CD14-positive monocyte (primary cell): ENCODE data around the gene DYSF. TPM values are rescaled to one million over a fixed set of nuclear protein-coding genes. Genes with fewer than 3 reads are reported as not detected.

Experiments
- DNase-seq, 3 donors: peaks; one replicate each; pipeline ENCODE4 v3.0.0-alpha.2; 2011 to 2022
- H2AFZ ChIP-seq: 2 replicates; pipeline ENCODE4 v1.6.0; 2012; ENCODE audit warnings: mild to moderate bottlenecking, low read depth, low read length, inconsistent platforms; ENCODE audit not compliant: insufficient read depth, poor library complexity, severe bottlenecking
- H3K27ac ChIP-seq, 2 donors: 1 replicate in 1 of 2; 2 replicates in 1 of 2; pipeline ENCODE4 v1.5.1; 2012 to 2013; ENCODE audit warnings: low read length in 2 of 2, control low read depth in 1 of 2, inconsistent platforms in 1 of 2, low read depth in 1 of 2, mild to moderate bottlenecking in 1 of 2
- H3K27me3 ChIP-seq, 2 donors: one replicate each; pipeline versions ENCODE4 v1.6.0 to v1.6.1; 2011 to 2013; ENCODE audit warnings: low read length in 2 of 2; ENCODE audit not compliant: control insufficient read depth in 2 of 2, insufficient read depth in 2 of 2
- H3K36me3 ChIP-seq, 2 donors: replicated peaks in 1 of 2; 1 replicate in 1 of 2; 2 replicates in 1 of 2; pipeline versions ENCODE4 v1.5.1 to v1.6.1; 2012 to 2013; ENCODE audit warnings: low read length in 2 of 2, control low read depth in 1 of 2, inconsistent platforms in 1 of 2, mild to moderate bottlenecking in 1 of 2; ENCODE audit not compliant: insufficient read depth in 2 of 2, control insufficient read depth in 1 of 2
- H3K4me1 ChIP-seq, 2 donors: 1 replicate in 1 of 2; 2 replicates in 1 of 2; pipeline versions ENCODE4 v1.5.1 to v1.6.1; 2012 to 2013; ENCODE audit warnings: low read length in 2 of 2, control low read depth in 1 of 2, inconsistent platforms in 1 of 2, mild to moderate bottlenecking in 1 of 2, moderate library complexity in 1 of 2; ENCODE audit not compliant: insufficient read depth in 2 of 2, control insufficient read depth in 1 of 2
- H3K4me2 ChIP-seq: replicated peaks from 2 replicates; pipeline ENCODE3; 2012; ENCODE audit warnings: low read length, moderate library complexity, mild to moderate bottlenecking; ENCODE audit not compliant: poor library complexity, severe bottlenecking; ENCODE audit errors: extremely low read depth
- H3K4me3 ChIP-seq, 3 experiments: fragments of 200-600 bp in 1 of 3; sonication (generic) in 1 of 3; replicated peaks in 1 of 3; 1 replicate in 2 of 3; 2 replicates in 1 of 3; pipeline ENCODE4 v1.5.1; 2011 to 2013; ENCODE audit warnings: low read length in 3 of 3, mild to moderate bottlenecking in 3 of 3, control low read depth in 2 of 3, low read depth in 2 of 3, inconsistent platforms in 1 of 3, moderate library complexity in 1 of 3
- H3K79me2 ChIP-seq: 2 replicates; pipeline ENCODE4 v1.6.0; 2012; ENCODE audit warnings: mild to moderate bottlenecking, control low read depth, inconsistent platforms, low read length, moderate library complexity; ENCODE audit not compliant: insufficient read depth
- H3K9ac ChIP-seq: 2 replicates; pipeline ENCODE4 v1.6.0; 2017; ENCODE audit warnings: low read length, mild to moderate bottlenecking; ENCODE audit not compliant: insufficient read depth, poor library complexity, severe bottlenecking
- H3K9me3 ChIP-seq, 2 donors: replicated peaks in 1 of 2; 1 replicate in 1 of 2; 2 replicates in 1 of 2; pipeline versions ENCODE4 v1.5.1 to v1.6.1; 2012 to 2013; ENCODE audit warnings: low read length in 2 of 2, control low read depth in 1 of 2; ENCODE audit not compliant: control insufficient read depth in 1 of 2, insufficient read depth in 1 of 2
- H4K20me1 ChIP-seq: 2 replicates; pipeline ENCODE4 v1.6.0; 2012; ENCODE audit warnings: mild to moderate bottlenecking, low read length, control low read depth, moderate library complexity; ENCODE audit not compliant: insufficient read depth
- H3K27ac Mint-ChIP-seq, 7 donors: one replicate each; pipeline ENCODE4 v1.8.0; 2020; ENCODE audit warnings: mild to moderate bottlenecking in 7 of 7, mixed read lengths in 7 of 7, moderate library complexity in 6 of 7, inconsistent platforms in 2 of 7
- H3K27me3 Mint-ChIP-seq, 3 donors: one replicate each; pipeline ENCODE4 v1.8.0; 2021 to 2022; ENCODE audit warnings: low read depth in 3 of 3, mild to moderate bottlenecking in 3 of 3, mixed read lengths in 3 of 3, moderate library complexity in 3 of 3, inconsistent platforms in 1 of 3
- H3K36me3 Mint-ChIP-seq, 2 donors: one replicate each; pipeline ENCODE4 v1.8.0; 2020; ENCODE audit warnings: mixed read lengths in 2 of 2, inconsistent platforms in 1 of 2, mild to moderate bottlenecking in 1 of 2
- H3K4me1 Mint-ChIP-seq: one replicate; pipeline ENCODE4 v1.8.0; 2020; ENCODE audit warnings: mild to moderate bottlenecking, mixed read lengths
- H3K4me3 Mint-ChIP-seq, 2 donors: one replicate each; pipeline ENCODE4 v1.8.0; 2020; ENCODE audit warnings: mild to moderate bottlenecking in 2 of 2, mixed read lengths in 2 of 2, moderate library complexity in 1 of 2
- H3K9me3 Mint-ChIP-seq, 7 donors: one replicate each; pipeline ENCODE4 v1.8.0; 2020 to 2022; ENCODE audit warnings: mixed read lengths in 7 of 7, mild to moderate bottlenecking in 6 of 7, moderate library complexity in 6 of 7, inconsistent platforms in 2 of 7
- CTCF ChIP-seq: fragments of 200-600 bp; IDR thresholded peaks from one replicate; pipeline ENCODE4 v1.8.0; 2022; ENCODE audit warnings: antibody characterized with exemption, mild to moderate bottlenecking
- WGBS: methylation state at CpG from one replicate; pipeline ENCODE4 v1.1.5; 2013; ENCODE audit warnings: missing lambda C conversion rate; ENCODE audit not compliant: insufficient coverage; 5-methylcytosine and 5-hydroxymethylcytosine counted together
- intact Hi-C, 2 donors: fragments of 100-400 bp; cut with micrococcal nuclease; formaldehyde crosslinking; loops; one replicate each; pipeline versions ENCODE4 v1.15.0 to v1.15.1; 2023
- polyA plus RNA-seq, 3 donors: library from polyadenylated mRNA; depleted of rRNA in 1 of 3; unstranded in 2 of 3; stranded (reverse) in 1 of 3; fragments of 300-500 nt in 2 of 3; fragments of >200 nt in 1 of 3; fragmentation: Illumina TruSeq in 2 of 3; gene quantifications; 1 replicate in 2 of 3; 2 replicates in 1 of 3; pipeline ENCODE4 v1.2.3, GENCODE V29; 2012 to 2021

DYSF gene
- polyA plus RNA-seq, 3 donors, result 16.1 to 72.5 (median 31.2) TPM

GRCh38 chr2:71602581-71602980, 149.2 kb downstream of the DYSF start:
- H4K20me1 ChIP-seq, result peaks cover 76% of the 10 kb centered on the region
- H3K9me3 ChIP-seq, result no peaks in the 10 kb centered on the region
- H3K27ac ChIP-seq, result no peak overlapping the region
- H3K27me3 ChIP-seq, result no peaks in the 10 kb centered on the region
- TF ChIP-seq CTCF, result no peak
- H3K27ac Mint-ChIP-seq, result no peak overlapping the region
- H3K4me1 ChIP-seq, result peaks cover 0 to 4% of the 10 kb centered on the region in 2 donors
- no peak overlapping the region for H3K9ac ChIP-seq
- 100% methylated on average over 2 of the region's 5 CpGs for whole genome bisulfite sequencing
- H2AFZ ChIP-seq, result no peak overlapping the region
- H3K4me1 Mint-ChIP-seq, result peaks cover 17% of the 10 kb centered on the region
- no peaks in the 10 kb centered on the region for H3K79me2 ChIP-seq
- no peak overlapping the region for H3K4me2 ChIP-seq
- no peaks in the 10 kb centered on the region for H3K9me3 Mint-ChIP-seq
- no peak overlapping the region for H3K4me3 ChIP-seq
- DNase-seq, result no peak
- peaks cover 3 to 6% (median 4%) of the 10 kb centered on the region in 3 donors for H3K27me3 Mint-ChIP-seq
- peaks cover 58 to 100% of the 10 kb centered on the region in 2 donors for H3K36me3 ChIP-seq
- H3K4me3 Mint-ChIP-seq, result no peak overlapping the region
- intact Hi-C loops, result no loop called here
- peaks cover 91 to 97% of the 10 kb centered on the region in 2 donors for H3K36me3 Mint-ChIP-seq

- no peak for TF ChIP-seq CTCF
- no peak overlapping the region for H2AFZ ChIP-seq
- Mint-ChIP-seq H3K4me3 (no peak overlapping the region), H3K27ac (peak overlapping the region in 1 of 7 donors; percentile 50), H3K27me3 (peaks cover 3 to 4% (median 4%) of the 10 kb centered on the region in 3 donors), H3K4me1 (peaks cover 17% of the 10 kb centered on the region), H3K36me3 (peaks cover 90 to 97% of the 10 kb centered on the region in 2 donors), H3K9me3 (no peaks in the 10 kb centered on the region)
- intact Hi-C loops, result no loop called here
- no peak overlapping the region for H3K27ac ChIP-seq
- no peak overlapping the region for H3K4me3 ChIP-seq
- no peaks in the 10 kb centered on the region for H3K27me3 ChIP-seq
- H3K9me3 ChIP-seq, result no peaks in the 10 kb centered on the region
- WGBS, result 29% methylated on average over 5 of the region's 13 CpGs
- peaks cover 52 to 100% of the 10 kb centered on the region in 2 donors for H3K36me3 ChIP-seq
- H3K4me1 ChIP-seq, result peaks cover 0 to 4% of the 10 kb centered on the region in 2 donors
- H3K4me2 ChIP-seq, result no peak overlapping the region
- no peak for DNase-seq
- H3K9ac ChIP-seq, result peak overlapping the region; percentile 36
- peaks cover 80% of the 10 kb centered on the region for H4K20me1 ChIP-seq
- no peaks in the 10 kb centered on the region for H3K79me2 ChIP-seq
Measured at GRCh38 chr2:71603311-71603811, 150.0 kb downstream of the DYSF start.
